OCI-LY1 (cell line): ENCODE data around the gene CTIF.

Experiments used
- CTCF ChIP-seq: fragments of 200-600 bp; sonication (generic), shearing (Covaris generic); IDR thresholded peaks from 2 replicates; pipeline ENCODE4 v1.5.1; 2017; ENCODE audit warnings: mild to moderate bottlenecking, antibody characterized with exemption, low read length, moderate library complexity, mixed read lengths
- EZH2 ChIP-seq: fragments of 200-600 bp; sonication (generic), shearing (Covaris generic); IDR thresholded peaks from 2 replicates; pipeline ENCODE4 v1.8.0; 2017; ENCODE audit warnings: borderline replicate concordance, mixed run types, mild to moderate bottlenecking, antibody characterized with exemption, low read length, moderate library complexity, mixed read lengths

DNA sequence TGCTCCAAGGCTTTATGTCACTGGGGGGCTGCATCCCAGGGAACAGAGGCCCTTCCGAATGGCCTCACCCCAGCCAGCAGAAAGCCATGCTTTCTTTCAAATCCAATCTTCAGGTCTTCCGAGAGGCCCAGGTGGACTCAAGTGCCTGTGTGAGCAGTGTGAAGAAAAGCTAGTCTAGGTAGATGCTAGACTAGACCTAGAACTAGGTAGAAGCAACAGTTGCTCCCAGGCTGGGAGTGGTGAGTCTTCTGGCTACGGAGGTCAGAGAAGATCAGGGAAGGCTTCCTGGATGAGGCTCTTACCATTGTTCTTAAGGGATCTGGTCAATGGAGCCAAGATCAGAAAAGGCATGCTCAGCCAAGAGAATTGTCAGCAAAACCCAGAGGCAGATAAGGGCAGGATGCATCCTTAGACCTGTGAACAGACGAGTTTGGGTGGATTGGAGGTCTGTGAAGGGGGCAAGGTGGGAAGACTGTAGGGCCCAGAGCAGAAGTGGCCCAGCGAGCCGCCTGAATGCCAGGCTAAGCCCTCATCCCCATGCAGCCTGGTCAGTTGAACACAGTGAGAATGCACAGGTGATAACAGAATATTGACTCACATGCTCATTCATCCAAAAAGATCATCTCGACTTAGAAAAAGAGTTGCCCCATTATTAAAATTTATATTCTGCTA is 301.1 kb downstream of the CTIF start:
- TF ChIP-seq CTCF (no peak), EZH2 (no peak)
